ENCODE data around the gene GOSR1.
"Not testable (repeated sequence)": the region's sequence is repeated elsewhere in the genome, so short reads cannot be mapped to it uniquely, and the experiment has no call there.

Gene GOSR1

GRCh38 chr17:30549181-30549580 lies 72.0 kb downstream of the GOSR1 start:
- DNase-seq = not testable (repeated sequence)

DNA sequence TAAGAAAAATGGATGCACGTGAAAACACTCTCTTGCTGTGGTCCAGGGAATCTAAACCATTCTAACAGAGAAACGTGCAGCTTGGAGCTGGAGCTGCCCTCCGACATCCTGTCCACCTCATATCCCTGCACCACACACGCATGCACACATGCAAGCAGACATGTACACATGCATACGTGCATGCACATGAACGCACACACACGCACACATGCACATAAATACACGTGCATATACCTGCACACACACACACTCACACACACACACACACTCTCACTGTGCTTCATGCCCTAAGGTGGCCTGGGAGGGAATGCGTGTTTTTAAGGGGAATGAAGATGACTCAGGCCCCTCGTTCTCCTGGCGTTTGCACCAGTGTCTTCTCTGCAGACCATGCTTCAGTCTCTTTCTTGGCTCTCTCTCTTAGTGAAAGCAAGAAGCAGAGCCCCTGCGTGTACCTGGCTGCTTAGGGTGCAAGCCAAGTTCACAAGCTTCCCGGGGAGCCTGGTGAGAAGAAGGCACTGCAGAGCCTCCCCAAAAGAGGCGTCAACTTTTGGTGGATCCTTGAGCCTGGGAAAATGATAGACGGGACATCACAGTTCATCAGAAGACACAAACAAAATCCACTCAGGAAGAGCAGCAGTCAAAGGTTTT lies 72.8 kb downstream of the GOSR1 start:
- no peak for DNase-seq

DNA sequence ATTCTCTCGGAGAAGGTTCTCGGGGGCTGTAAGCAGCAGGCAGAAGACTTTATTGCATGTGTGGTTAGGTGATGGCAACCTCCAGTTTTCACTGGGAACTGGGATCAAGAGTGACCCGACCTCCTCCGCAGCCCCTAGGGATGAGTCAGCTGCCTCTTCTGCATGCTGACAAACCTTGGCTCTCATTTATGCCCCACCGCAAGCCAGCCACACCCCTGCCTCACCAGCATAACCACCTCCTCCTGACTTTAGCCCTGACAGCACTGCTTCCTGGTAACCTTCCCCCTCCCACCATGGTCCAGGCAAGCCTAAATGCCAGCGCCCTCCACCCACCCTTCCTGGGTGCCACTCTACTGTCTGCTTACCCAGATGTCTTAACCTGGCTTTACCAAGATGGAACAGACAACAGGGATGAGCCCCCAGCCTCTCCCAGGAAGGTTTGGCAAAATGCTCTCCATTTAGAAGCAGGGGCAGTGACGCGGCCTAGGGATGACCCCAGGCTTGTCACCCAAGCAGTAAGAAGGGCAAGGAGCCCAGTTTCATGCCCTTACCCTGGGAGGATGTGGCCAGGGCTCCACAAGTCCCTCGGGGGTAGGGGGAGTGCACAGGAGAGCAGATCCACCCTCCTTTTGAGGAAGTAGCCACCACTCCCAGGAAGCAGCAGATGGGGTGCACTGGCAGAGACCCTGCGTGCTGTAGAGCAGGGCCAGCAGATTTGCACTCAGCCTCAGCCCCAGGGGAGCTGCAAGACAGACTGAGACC lies 73.5 kb downstream of the GOSR1 start:
- no peak for DNase-seq

- DNase-seq = not testable (repeated sequence)
These were observed 74.2 kb downstream of the GOSR1 start for GRCh38 chr17:30551274-30551995.

DNA sequence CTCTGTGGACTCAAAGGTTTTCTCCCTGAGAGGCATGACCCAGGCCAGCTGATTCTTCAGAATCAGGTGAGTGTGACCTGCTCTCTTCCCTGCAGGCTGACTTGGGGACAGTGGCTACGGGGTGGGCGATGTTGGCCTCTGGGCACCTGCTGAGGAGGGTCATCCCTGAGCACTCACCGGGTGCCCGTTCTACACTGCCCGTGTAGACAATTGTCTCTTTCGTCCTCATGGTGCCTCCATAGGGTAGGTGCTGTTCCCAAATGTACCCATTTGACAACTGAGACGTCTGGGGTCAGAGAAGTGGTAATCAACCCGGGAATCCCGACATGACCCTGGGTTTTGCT lies 74.8 kb downstream of the GOSR1 start:
- DNase-seq = no peak

GRCh38 chr17:30552994-30553566 lies 75.9 kb downstream of the GOSR1 start:
- no peak for DNase-seq

DNA sequence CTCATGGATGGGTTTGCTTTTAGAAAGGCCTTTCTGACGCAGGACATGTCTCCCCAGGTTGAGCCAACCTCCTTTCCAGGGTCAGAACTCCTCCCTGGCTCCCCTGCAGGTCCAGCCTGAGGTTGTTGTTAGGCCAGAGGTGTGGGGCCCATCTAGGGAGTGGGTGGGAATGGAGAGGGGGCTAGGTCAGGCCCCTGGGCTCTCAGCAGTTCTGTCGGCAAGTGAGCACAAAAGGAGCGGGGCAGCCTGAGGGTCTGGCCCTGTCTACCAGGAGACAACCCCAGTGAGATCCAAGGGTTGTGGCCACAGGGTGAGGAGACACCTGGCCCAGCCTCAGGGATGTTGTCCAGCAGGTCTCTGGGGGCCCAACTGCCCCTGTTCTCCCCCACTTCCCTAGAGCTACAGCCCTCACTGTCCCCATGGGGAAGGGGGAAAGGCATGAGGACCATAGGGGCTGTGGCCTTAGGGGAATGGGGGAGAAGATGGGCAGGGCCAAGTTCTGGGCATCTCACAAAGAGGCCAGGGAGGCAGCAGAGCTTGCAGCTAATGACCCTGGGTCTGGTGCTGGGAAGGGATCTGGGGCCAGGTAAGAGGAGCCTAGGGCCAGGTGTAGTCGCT lies 76.7 kb downstream of the GOSR1 start:
- DNase-seq = not testable (repeated sequence)

GRCh38 chr17:30554839-30555751 lies 77.9 kb downstream of the GOSR1 start:
- no peak for DNase-seq

DNA sequence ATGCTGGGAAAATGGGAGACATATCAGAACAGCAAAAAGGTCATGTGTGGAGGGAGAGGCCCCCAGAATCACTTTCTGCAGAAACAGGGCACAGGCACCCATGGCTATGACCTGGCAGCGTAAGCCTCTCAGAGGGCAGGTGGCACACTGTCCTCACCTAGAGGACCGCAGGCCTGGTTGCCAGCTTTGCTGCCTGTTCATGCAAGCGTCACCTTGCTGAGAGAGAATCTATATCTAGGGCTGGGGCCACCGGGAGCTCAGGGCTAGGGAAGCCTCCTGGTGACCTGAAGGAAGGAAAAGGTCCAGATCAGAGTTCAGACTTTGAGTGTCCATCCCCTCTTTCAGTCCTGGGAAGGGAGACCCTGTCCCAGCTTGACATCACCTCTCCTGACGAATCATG lies 78.7 kb downstream of the GOSR1 start:
- no peak for DNase-seq

DNA sequence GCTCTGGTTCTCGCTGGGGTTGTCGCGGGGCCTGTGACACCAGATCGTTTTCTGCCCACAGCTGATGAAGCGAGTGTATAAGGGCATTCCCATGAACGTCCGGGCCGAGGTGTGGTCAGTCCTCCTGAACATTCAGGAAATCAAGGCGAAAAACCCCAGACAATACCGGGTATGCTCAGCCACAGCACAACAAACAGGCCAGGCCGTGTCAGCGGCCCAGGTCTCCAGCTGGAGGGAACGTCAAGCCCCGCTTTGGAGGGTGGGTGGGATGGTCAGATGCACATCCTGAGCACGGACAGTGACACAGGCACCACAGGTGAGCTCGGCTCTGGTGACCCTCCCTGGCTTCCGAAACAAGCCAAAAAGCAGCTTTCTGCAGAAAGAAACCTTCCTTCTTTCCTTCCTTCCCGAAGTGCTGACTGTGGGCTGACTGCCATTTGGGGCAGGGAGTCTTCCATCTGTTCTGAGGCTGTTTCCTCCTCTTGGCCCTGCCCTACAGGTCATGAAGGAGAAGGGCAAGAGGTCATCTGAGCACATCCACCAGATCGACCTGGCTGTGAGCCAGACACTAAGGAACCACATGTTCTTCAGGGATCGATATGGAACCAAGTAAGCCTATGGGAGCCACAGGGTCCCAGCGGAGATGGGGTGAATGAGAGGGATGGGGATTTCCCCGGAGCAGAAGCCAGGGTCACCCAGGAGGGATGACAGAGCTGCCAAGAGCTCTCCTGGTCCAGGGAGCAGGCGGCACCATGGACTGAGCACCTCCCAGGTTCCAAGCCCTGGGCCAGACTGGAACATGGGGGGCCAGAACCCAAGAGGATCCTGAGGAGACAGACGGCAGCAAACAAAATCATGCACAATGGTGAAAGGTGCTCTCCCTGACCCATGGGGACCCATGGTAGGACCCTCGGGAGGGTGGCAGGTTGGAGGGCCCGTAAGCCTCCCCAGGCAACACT lies 79.4 kb downstream of the GOSR1 start:
- no peak for DNase-seq

DNA sequence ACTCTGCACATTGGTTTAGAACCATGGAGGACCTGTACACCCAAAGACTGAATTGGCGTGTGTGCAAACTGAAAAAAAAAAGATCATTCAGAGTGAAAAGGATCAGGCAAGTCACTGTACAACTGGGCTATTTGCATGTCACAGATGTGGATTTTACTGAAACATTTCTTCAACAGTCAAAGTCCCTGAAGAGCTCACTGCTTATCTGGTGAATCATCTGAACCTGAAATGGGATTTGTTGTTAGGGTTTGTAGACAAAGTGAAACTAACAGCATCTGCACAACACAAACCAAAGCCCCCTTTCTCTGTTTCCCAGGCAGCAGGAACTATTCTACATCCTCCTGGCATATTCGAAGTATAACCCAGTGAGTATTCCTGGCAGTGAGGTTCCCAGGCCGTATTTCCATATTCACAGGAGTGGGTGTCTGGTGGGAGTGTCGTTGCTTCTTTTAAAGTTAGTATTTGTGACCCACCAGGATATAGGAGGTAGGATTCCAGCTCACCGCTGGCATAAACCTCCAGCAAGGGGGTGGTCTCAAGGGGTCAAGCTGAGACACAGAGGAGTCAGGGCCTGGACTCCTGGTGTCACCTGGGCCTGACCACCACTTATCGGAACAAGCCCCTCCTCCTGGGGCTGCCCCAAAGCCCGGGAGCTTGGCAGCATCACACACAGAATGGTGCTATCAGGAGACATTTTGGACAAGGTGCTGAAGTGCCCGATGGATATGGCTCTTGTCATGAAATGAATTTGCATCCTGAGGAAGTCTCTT lies 80.9 kb downstream of the GOSR1 start:
- DNase-seq = no peak

- DNase-seq = no peak
These were observed 81.7 kb downstream of the GOSR1 start for GRCh38 chr17:30558686-30559545.

DNA sequence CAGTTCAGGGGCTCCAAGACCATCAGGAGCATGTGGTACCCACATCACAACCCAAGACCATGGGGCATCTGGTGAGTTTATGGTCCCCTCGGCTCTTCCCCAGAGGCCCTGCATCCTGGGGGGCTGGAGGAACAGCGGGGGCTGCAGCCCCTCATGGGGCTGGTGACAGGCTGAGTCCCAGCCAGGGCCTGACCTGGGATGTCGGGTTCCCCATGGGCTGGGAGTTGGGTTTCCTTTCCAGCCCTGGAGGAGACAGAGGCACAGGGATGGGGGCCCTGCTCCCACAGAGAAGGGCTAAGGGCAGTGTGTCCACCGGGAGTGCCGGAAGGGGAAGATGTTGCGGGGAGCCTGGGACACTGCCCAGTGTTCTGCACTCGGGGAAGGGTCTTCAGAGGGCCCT lies 82.4 kb downstream of the GOSR1 start:
- DNase-seq = no peak

- DNase-seq = not testable (repeated sequence)
These were observed 83.2 kb downstream of the GOSR1 start for GRCh38 chr17:30560117-30561026.

DNA sequence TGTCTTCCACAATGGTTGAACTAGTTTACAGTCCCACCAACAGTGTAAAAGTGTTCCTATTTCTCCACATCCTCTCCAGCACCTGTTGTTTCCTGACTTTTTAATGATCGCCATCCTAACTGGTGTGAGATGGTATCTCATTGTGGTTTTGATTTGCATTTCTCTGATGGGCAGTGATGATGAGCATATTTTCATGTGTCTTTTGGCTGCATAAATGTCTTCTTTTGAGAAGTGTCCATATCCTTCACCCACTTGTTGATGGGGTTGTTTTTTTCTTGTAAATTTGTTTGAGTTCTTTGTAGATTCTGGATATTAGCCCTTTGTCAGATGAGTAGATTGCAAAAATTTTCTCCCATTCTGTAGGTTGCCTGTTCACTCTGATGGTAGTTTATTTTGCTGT lies 84.6 kb downstream of the GOSR1 start:
- not testable (repeated sequence) for DNase-seq

GRCh38 chr17:30563131-30563904 lies 86.1 kb downstream of the GOSR1 start:
- DNase-seq = not testable (repeated sequence)

GRCh38 chr17:30563905-30564390 lies 86.7 kb downstream of the GOSR1 start:
- DNase-seq = not testable (repeated sequence)

Measured in NCI-H2107 (cell line).